ENCODE measurements around the gene SPATA21. TPM values are rescaled to one million over a fixed set of nuclear protein-coding genes. Genes with fewer than 3 reads are reported as not detected.

The SPATA21 gene
- polyA plus RNA-seq, 1 donor (not counting 4 experiments of a cell fraction or from before 2014, with no cell fraction given), result 0.04 TPM

GRCh38 chr1:16391411-16391810, 45.8 kb downstream of the SPATA21 start:
- dilution Hi-C loops (cut with MboI; ENCODE audit: extremely low pct_ligation_motif_present, low sequenced_read_pairs), result no loop called here
- FAIRE-seq, result no peak
- no peaks in the 10 kb centered on the region for H3K9me3 ChIP-seq (ENCODE audit: control insufficient read depth, low read depth, low read length)
- no peak overlapping the region for H3K9ac ChIP-seq (ENCODE audit: control insufficient read depth, extremely low read depth, insufficient read depth, low read length)
- H3K4me1 ChIP-seq (ENCODE audit: control insufficient read depth, extremely low read depth, insufficient read depth, low read length), result peaks cover 29% of the 10 kb centered on the region
- H3K27ac ChIP-seq (ENCODE audit: control insufficient read depth, insufficient read depth, low read length), result peak overlapping the region; percentile 18
- peaks cover 12 to 17% of the 10 kb centered on the region in 2 experiments for H3K36me3 ChIP-seq (ENCODE audit: control insufficient read depth in 2 of 2, extremely low read depth in 1 of 2, insufficient read depth in 2 of 2, low read length in 2 of 2)
- H2AFZ ChIP-seq (ENCODE audit: control insufficient read depth, low read length), result no peak overlapping the region
- no peak overlapping the region for H3K4me2 ChIP-seq (ENCODE audit: control insufficient read depth, extremely low read depth, insufficient read depth, low read depth, low read length)
- H3K9me1 ChIP-seq (ENCODE audit: control insufficient read depth, extremely low read depth, insufficient read depth, low read length), result peaks cover 11% of the 10 kb centered on the region
- H3K79me2 ChIP-seq (ENCODE audit: control insufficient read depth, insufficient read depth, low read length), result peaks cover 76% of the 10 kb centered on the region
- no peak for DNase-seq (ENCODE audit: low read depth, low spot score)
- H4K20me1 ChIP-seq (ENCODE audit: control insufficient read depth, extremely low read depth, insufficient read depth, low read length), result peaks cover 46% of the 10 kb centered on the region
- TF ChIP-seq CTCF (optimal IDR thresholded peaks at IDR 0.05 in 1 of 3, IDR thresholded peaks at IDR 0.05 in 1 of 3, conservative IDR thresholded peaks at IDR 0.05 in 1 of 3; ENCODE audit: extremely low read depth in 1 of 3, insufficient read depth in 2 of 3, low read length in 3 of 3) (no peak), EZH2 (IDR thresholded peaks at IDR 0.05; ENCODE audit: low read length) (no peak)
- H3K4me3 ChIP-seq (ENCODE audit: control insufficient read depth in 2 of 3, extremely low read depth in 1 of 3, insufficient read depth in 2 of 3, low read depth in 1 of 3, low read length in 3 of 3), result no peak overlapping the region
- H3K27me3 ChIP-seq (ENCODE audit: control insufficient read depth, extremely low read depth, insufficient read depth, low read length), result no peaks in the 10 kb centered on the region

- Histone ChIP-seq H3K9me3 (ENCODE audit: control insufficient read depth, low read depth, low read length) (no peaks in the 10 kb centered on the region), H3K9ac (ENCODE audit: control insufficient read depth, extremely low read depth, insufficient read depth, low read length) (peak overlapping the region; percentile 10), H3K4me3 (ENCODE audit: control insufficient read depth in 2 of 3, extremely low read depth in 1 of 3, insufficient read depth in 2 of 3, low read depth in 1 of 3, low read length in 3 of 3) (peak overlapping the region in 2 of 3 experiments; percentile 37 to 49), H4K20me1 (ENCODE audit: control insufficient read depth, extremely low read depth, insufficient read depth, low read length) (peaks cover 57% of the 10 kb centered on the region), H3K4me2 (ENCODE audit: control insufficient read depth, extremely low read depth, insufficient read depth, low read depth, low read length) (peak overlapping the region; percentile 88), H3K9me1 (ENCODE audit: control insufficient read depth, extremely low read depth, insufficient read depth, low read length) (peaks cover 15% of the 10 kb centered on the region), H3K36me3 (ENCODE audit: control insufficient read depth in 2 of 2, extremely low read depth in 1 of 2, insufficient read depth in 2 of 2, low read length in 2 of 2) (peaks cover 0 to 6% of the 10 kb centered on the region in 2 experiments), H3K4me1 (ENCODE audit: control insufficient read depth, extremely low read depth, insufficient read depth, low read length) (peaks cover 37% of the 10 kb centered on the region), H3K79me2 (ENCODE audit: control insufficient read depth, insufficient read depth, low read length) (peaks cover 94% of the 10 kb centered on the region), H3K27me3 (ENCODE audit: control insufficient read depth, extremely low read depth, insufficient read depth, low read length) (no peaks in the 10 kb centered on the region), H2AFZ (ENCODE audit: control insufficient read depth, low read length) (no peak overlapping the region), H3K27ac (ENCODE audit: control insufficient read depth, insufficient read depth, low read length) (peak overlapping the region; percentile 22)
- no peak for FAIRE-seq
- TF ChIP-seq EZH2 (IDR thresholded peaks at IDR 0.05; ENCODE audit: low read length) (no peak), CTCF (optimal IDR thresholded peaks at IDR 0.05 in 1 of 3, IDR thresholded peaks at IDR 0.05 in 1 of 3, conservative IDR thresholded peaks at IDR 0.05 in 1 of 3; ENCODE audit: extremely low read depth in 1 of 3, insufficient read depth in 2 of 3, low read length in 3 of 3) (no peak)
- dilution Hi-C loops (cut with MboI; ENCODE audit: extremely low pct_ligation_motif_present, low sequenced_read_pairs), result no loop called here
- DNase-seq (ENCODE audit: low read depth, low spot score), result no peak
Measured at GRCh38 chr1:16387201-16388188, 49.7 kb downstream of the SPATA21 start.
